Measurements from ENCODE around the gene ADGRB3.
"Not testable (repeated sequence)": the region's sequence is repeated elsewhere in the genome, so short reads cannot be mapped to it uniquely, and the experiment has no call there.

ADGRB3 gene

DNA sequence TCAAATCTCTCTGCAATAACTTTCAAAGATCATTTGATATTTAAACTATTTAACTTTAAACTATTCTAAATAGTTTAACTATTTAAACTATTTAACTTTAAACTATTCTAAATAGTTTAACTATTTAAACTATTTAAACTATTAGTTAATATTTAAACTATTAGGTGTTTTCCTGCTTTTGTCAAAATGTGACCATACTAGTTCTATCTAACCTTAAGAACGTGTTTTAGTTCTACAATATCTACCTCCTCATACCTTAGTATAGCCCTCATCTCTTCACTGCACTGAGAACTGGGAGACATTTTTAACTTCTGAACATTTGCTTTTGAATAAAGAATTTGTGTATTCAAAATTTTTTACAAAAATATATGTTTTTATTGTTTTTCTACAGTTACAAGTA, 429.1 kb downstream of the ADGRB3 start:
- no peak for DNase-seq

DNA sequence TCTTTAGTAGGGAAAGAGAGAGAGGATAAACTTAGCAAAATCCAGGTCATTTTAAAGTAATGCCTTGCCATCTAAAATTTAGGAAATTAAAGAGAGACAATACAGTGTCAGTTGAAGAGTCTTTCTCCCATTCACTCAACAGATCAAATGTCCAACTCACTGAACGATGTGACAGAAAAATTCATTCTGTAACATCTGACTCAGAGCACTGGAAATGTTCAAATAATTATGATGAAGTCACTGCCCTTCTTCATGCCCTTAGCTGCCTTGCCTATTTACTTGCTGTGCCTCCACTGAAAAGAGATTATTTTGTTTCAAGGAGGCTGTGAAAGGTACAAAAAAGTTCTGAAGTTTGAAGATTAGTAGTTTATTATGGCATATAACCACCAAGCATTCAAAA, 434.8 kb downstream of the ADGRB3 start:
- DNase-seq: no peak

DNA sequence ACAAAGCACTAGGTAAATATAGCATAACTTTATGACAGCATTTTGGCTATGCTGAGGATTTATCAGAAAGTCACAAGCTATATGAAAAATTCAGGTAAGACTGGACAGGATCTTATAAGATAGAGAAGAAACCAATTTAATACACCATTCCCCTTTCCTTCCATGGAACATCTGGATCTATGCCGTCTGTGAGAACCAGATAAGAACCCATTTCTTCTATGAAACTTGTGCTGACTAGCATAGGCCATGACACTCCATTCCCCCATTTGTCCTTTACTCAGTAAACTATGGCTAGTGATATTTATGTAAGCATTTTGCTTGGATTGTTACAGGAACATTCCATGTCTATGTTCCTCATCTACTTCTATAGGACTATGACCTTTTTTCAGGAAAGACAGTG, 437.7 kb downstream of the ADGRB3 start:
- DNase-seq: no peak

DNA sequence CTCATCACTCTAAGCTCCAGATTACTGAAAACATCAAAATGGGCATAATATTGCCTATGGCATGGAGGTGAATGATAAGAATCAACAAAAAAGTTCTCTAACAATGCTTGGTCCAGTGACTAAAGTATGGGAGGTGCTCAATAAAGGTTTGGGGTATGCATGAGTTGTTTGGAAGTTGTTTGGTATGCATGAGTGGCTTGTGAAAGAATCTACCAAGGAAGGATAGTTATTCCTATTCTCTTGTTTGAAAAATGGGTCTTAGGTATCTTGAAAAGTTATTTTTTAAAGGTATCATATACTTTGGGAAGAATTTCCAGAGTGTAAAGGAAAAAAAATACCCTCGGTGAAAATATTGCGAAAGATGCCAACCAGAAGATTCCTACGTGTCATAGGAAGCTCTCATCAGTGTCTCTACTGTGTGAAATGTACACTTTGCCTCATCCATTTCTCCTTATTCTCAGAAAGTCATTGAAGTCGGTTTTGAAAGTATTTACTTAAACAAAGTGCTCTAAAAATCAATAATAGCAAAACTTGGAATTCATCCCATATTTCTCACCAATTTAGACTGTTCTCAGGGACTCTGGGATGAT, 449.8 kb downstream of the ADGRB3 start:
- DNase-seq: no peak

DNA sequence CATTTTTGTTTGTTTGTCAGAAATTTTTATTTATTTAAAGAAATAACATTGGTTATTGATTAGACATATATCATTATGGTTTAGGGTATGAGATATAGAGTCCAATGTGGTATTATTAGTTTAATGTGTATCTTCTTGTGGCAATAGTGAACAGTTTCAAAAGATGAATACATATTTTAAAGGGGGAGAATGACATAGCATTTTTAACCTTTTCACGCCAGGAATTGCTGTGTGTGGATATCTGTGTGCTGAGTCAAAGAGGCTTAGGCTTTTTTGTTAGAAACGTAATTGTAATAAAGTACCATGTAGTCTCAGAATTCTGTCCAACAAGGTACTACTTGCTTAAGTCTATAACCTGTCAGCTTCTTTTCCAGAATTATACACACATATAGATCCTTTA, 451.6 kb downstream of the ADGRB3 start:
- no peak for DNase-seq

DNA sequence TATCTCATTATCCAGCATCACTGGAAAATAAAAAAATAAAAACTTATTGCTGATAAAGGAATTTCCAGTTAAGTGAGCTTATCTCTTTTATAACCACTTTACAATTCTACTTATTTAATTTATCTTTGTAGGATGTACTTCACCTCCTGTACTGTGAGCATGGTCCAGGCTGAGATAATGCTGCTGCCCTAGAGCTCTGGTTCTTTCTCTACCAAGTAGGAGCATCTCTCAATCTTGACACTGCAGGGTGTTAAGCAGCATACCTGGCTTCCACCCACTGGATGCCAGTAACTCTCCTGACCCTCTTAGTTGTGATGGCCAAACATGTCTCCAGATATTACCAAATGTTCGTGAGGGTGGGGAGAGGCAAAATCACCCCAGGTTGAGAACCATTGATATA, 454.5 kb downstream of the ADGRB3 start:
- DNase-seq: no peak

DNA sequence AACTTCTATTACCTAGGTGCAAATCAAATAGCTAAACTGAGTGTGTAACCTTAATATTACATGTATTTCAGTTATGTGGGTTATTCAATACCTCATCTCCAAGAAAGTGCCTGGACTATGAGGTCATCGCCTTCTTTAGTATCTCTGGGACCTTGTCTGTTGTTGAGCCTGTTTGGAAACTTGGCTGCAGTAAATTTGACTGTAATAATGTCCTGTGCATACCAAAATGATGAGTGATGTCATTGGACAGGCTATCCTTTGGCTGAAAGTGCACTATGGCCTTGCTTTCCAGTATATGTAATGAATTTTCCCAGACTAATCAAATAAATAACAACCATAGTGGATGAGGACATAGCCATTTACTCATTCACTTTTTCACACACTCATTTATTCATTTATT, 455.1 kb downstream of the ADGRB3 start:
- DNase-seq: no peak

DNA sequence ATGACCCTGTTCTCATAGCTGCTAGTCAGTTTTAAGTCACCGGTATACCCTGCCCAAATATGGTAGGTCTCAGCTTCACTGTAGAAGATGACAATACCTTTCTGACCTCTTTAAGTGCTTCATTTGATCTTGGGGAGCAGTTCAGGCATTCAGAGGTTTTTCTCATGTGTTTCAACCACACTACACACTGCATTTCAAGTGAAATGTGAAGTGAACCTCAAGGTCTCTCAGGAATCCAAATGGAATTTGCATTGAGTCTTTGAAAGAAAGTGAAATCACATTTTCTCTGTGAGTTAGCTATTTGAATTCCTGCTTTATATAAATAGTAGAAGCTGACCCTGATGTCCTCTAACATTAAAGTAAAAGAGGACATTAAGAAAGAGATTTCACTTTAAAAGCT, 461.6 kb downstream of the ADGRB3 start:
- no peak for DNase-seq

DNA sequence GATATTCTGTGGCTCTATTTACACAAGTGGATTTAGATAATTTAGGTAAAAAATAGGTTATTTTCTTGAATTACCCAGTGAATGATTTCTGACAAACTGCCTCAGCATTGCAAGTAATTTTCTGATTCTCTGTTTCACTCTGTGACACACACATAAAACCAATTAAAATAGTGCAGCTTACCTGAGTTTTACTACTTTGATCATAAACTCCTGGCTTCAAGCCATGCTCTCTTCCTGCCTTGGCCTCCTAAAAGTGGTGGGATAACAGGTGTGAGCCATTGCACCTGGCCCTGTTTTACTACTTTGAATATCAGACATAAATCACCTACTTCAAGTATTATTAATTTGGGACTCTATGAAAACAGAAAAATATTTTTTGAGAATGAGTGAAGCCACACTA, 462.9 kb downstream of the ADGRB3 start:
- no peak for DNase-seq

DNA sequence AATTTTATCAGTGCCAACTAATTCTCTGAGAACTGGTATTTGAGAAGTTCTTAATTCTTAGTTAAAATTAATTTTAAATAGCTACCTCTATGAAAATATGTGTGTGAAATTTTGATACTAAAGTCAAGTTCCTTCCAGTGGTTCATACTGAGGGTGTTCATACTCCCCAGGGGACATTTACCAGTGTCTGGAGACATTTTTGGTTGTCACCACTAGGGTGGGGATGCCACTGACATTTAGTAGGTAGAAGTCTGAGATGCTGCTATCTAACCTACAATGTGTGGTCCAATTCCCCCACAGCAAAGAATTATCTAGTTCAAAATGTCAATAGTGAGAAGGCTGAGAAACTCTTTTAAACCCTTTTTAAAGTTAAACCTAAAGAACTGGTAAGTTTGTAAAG, 463.8 kb downstream of the ADGRB3 start:
- DNase-seq: no peak

DNA sequence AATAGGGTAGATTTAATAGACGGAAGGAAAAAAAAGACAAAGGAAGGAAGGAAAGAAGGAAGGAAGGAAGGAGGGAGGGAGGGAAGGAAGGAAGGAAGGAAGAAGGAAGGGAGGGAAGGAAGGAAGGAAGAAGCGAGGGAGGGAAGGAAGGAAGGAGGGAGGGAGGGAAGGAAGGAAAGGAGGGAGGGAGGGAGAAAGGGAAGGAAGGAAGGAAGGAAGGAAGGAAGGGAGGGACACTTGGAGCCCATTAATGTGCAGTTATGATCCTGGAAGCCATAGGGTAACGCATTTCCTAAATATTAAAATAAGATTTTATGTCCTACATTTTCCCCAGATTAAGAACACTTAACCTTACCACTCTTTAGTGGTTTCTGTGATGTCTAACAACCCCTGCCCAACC, 465.7 kb downstream of the ADGRB3 start:
- no peak for DNase-seq

DNA sequence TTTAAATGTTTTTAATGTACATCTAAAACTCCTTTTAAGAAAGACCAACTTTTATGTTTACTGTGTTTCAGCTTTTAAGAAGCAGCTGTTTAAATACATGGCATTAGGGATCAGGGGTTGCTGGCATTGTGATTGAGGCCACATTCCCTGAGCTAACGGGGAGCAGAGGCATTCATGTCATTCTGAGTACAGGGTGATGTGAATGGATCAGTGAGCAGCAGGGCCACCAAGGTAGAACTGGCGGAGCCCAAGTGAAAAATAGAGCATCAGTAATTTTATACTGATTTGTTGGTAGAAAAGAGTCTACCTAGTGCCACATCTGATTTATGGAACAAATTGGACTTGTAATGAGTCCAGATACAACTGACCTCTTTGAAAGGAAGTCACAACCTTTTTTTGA, 467.3 kb downstream of the ADGRB3 start:
- DNase-seq: no peak

DNA sequence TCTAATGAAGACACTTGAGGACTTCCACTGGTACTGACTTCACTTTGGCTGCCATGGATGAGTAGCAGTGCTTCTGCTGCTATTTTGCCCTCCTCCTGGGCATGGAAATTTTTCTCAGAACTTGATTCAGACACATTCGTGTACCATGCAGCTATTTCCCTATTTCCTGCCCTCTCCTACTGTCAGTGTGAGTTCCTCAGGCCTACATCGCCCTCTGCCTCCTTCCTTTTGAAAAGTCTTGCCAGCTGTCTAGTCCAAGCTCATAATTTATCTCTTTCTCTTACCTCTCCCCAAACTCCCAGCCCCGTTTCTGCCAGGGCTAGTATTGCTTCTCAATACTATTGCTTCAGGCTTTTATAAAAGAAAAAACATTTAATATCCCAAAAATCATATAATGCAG, 470.2 kb downstream of the ADGRB3 start:
- DNase-seq: no peak

DNA sequence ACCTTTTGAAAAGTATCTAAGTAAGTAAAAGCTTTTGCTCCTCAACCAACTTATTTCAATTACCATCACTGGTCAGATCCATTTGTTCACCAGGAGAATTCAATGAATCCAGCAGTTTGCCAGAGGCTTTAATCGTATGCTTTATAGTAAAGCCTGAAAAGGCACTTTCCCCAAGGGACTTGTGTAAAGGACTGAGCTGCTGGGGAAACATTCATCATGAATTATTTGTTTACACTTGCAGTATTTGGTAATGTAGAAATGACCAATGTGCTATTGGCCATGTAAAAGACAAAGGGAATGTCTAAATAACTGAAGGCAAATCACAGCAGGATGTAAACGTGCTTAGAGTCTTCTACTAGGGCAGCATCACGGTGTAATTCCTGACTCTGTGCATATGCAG, 471.4 kb downstream of the ADGRB3 start:
- no peak for DNase-seq

DNA sequence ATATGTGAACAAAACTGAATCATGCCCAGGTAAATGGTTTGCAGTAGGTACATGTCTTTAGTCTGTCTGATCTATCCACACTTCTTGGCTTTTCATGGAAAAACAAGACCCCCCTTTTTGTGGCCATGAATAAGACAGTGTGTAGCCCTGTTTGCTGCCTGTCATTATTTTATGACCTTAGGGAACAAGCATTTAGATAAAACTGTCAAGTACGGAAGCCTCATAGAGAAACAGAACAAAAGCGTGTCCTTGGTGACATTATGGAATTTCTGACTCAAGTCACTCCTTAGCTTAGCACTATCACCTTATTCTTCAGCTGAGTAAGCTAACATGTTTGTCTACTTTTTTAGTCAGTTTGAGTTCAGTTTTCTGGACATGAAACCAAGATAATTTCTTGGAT, 476.2 kb downstream of the ADGRB3 start:
- no peak for DNase-seq

DNA sequence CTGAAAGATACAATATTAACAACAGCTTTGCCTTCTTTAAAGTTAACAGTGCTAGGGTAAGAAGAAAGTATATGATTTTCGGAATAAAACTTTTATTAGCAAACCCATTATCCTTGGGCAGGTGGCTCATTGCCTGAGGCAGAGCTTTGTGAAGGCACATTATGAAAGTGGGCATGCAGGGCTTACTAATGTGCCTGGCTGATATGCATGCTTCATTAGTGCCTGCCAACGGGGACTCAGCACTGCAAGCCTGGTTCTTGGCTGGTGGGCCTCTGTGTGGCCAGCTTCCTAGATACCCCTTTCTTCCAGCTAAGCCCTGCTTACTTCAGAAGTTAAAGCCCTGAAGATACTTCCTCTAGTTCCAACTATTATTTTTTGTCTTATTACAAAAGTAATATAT, 481.6 kb downstream of the ADGRB3 start:
- no peak for DNase-seq

DNA sequence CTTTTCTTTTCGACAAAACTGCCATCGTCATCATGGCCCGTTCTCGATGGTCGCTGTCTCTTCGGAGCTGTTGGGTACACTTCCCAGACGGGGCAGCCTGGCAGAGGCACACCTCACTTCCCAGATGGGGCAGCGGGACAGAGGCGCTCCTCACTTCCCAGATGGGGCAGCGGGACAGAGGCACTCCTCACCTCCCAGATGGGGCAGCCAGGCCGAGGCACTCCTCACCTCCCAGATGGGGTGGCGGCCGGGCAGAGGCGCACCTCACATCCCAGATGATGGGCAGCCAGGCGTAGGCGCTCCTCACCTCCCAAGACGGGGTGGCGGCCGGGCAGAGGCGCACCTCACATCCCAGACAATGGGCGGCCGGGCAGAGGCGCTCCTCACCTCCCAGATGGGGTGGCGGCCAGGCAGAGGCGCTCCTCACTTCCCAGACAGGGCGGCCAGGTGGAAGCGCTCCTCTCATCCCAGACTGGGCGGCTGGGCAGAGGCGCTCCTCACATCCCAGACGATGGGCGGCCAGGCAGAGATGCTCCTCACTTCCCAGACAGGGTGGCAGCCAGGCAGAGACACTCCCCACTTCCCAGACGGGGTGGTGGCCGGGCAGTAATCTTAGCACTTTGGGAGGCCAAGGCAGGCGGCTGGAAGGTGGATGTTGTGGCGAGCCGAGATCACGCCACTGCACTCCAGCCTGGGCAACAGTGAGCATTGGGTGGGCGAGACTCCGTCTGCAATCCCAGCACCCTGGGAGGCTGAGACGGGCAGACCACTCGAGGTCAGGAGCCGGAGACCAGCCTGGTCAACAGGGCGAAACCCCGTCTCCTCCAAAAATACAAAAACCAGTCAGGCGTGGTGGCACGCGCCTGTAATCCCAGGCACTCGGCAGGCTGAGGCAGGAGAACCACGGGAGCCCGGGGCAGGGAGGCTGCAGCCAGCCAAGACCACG, 486.7 kb downstream of the ADGRB3 start:
- DNase-seq: not testable (repeated sequence)

DNA sequence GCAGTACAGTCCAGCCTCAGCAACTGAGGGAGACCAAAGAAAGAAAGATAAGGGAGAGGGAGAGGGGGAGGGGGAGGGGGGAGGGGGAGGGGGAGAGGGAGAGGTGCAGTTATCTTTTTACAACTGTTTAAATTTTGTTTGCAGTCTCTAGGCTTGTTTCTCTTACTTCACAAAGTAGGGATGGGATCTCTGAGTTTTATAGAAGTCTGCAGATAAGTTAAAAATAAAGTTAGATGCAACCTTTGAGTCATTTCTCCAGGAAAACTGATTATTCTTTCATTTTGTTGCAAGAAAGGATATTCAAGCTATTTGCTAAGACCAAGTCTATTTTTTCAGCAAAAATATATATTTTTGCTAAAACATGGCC, 487.3 kb downstream of the ADGRB3 start:
- no peak for DNase-seq

DNA sequence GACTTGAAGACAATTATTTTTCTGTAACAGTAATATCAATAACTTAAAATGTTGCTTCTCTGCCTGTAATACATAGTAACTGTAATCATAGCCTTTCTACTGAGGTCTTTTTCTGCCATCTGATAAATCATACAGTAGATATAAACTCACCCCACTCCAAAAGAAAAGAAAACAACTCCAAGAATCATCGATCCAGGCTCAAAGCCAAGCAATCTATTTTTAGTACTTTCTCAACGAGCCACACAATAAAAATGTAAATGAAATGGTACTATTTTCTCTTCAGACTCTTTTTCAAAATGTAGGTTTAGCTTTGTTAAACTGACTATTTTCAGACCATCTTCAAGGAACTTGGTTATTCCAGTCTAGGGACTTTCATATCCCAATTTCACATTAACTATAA, 493.3 kb downstream of the ADGRB3 start:
- DNase-seq: no peak

DNA sequence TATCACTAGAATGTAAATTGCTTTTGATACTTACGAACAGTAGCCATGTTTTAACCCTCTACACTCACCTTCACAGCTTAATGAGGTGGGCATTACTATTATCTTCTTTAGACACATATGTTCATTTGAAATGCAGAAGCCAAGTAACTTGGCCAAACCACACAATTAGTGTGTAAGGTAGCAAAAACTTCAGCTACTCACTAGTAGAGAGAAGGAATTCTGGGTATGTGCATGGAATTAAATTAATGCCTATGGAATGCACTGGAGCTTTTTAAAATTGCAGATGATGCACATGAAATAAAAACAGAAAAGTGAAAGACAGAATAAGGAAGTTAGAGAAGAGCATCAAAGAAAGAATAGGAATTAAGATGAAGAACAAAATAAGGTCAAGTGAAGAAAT, 494.0 kb downstream of the ADGRB3 start:
- DNase-seq: no peak

DNA sequence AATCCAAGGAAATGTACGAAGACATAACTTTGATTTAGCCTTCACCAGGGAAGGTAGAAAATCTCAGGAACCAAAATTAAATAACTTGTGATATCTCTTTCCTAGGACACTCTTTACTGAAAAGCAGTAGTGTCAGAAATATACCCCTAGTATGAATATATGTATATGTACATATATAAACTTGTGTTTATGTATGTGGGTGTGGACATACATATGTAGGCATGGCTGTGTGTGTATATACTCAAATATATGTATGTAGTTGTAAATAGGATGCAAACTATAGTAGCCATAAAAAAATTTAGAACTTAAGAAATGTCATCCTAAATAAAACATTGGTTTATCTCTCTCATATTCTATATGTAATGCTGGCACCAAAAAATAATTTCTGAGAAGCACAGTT, 500.8 kb downstream of the ADGRB3 start:
- DNase-seq: no peak

DNA sequence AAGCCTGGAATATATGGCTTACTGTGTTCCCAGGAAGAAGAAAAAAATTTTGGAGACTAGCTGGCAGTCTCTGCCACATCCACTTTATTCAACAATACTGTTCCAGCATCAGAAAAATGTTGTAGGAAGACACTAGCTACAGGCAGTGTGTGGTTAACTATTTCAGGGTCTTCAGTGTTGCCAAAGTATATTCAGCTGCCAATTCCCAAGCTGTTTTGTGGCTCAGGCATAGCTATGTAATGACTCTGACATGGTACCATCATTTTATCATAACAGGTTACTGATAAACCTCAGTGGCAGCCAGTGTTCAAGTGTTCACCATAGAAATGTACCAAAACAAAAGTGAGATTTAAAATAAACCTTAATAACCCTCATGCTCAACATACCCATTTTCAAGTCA, 503.1 kb downstream of the ADGRB3 start:
- DNase-seq: no peak

DNA sequence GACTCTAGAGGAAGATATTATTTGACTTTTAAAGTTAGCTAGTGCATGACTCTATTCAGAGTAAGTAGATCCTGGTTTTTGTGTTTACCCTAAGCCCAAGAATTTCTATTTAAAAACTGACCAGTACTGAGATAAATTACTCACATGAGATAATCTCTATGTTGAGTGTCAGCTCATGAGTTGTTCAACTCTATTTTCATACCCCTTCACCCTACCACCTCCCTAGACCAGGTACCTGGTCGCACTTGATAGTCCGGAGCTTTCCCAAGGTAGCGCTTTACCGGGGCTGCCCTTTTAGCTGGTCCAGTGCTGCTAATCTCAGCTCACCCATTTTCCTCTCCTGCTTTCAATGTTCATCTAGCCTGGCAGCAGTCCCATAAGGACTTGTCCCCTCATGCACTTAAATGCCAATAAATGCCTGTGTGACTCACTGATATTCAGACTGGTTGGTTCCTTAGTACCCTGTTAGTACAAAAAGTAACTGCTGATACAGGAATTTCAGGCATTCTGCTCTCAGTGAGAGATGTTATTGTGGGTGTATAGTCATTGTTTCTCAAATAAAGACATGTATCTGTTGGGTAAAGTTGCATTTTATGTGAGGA, 503.9 kb downstream of the ADGRB3 start:
- no peak for DNase-seq

DNA sequence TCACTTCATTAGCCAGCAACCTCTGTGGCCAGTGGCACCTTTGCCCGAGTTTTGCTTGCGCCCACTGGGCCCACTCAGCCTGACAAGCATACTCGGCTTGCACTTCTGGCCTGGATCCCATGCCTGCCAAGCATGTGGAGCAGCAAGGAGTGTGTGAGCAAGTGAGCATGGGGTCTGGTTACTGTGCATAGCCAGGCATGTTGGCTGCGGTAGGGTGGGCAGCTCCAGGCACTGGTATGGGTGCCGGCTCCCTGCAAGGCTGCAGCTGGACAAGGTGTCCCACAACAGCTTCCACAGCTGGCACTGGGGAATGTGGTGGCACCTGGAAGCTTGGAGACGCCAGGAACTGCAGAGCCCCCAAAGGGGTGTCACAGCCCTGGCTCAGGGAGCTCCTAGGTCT, 510.0 kb downstream of the ADGRB3 start:
- no peak for DNase-seq
